ENCODE measurements around the gene ZC3H7B.

ZC3H7B gene

DNA sequence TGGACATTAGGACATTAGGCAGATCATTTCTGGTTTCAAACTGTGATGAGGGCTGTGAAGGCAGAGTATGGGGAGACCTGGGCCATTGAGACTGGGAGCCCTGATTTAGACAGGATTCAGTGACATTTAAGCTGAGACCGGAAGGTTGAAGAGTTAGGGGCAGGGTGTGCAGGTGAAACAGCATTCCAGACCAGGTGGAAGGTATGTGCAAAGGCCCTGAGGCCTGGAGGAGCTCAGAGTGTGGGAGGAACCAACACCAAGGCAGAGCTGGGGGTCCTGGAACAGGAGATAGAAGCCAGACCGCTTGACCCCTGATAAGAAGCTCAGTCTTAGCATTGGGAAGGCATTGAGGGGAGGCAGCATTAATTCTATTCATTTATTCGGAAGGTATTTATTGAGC is 32.5 kb downstream of the ZC3H7B start:
- no peak for DNase-seq

DNA sequence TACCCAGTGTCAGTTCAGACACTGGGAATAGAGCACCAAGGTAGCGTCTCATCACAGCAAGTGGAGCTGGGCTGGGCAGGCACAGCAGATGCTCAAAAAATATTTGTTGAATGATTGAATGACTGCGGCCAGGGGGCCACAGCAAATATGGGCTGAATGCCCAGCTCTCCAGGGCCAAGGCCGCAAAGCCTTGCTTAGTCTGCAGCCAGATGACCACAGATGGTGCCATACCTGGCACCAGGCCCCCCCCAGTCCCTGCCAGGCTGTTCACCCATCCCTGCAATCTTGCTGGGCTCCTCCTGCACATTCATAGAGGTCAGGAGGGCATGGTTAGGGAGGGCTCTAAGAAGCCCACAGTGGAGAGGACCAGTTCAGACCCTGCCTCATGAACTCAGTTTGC is 32.9 kb downstream of the ZC3H7B start:
- no peak for DNase-seq

DNA sequence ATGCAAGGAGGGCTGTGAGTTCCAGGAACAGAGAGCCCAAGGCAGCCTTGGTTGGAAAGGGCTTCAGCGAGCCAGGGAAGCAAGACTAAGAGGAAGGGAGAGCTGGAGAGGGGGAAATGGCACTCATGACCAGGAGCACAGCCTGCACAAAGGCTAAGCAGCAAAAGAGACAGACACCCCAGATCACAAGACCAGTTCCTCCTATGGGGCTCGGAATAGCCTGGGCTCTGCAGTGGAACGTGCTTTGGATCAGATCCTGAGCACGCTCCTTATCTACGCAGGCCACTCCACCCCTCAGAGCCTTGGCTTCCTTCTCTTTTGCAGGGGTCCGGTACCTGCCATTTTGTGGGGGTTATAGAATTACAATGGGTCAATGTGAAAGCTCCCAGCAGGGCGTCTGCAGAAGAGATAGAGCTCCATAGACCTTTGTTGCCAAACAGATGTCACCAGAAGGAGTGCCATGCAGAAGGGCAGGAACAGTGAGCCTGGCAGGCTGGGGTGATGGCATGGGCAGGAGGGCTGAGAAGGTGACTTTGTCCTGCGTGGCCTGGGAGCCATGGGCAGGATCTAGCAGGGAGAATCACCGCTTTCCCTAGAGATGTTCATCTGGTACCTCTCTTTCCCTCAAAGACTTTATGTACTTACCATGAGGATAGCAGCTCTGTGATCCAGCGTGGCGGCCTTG is 33.8 kb downstream of the ZC3H7B start:
- DNase-seq = no peak

DNA sequence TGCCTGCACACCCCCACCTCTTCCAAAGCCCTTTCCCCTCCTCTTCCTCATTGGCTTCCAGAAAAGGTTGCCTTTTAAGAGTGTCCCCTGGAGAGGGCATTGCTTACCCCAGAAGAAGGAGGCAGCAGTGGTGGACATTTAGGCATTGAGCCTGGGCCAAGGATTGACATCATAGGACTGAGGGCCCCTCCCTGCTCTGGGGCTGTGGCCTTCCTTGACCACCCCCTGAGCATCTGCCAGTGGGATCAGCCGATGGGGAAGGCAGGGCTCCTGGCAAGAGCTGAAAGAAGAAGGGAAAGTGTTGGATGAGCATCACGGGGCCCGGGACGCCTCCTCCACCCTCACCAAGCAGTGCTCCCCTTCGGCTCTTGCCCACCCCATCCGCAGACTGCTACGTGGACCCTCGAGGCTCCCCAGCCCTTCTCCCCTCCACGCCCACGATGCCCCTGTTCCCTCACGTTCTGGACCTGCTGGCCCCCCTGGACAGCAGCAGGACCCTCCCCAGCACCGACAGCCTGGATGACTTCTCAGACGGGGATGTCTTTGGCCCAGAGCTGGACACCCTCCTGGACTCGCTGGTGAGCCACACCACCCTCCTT is 37.4 kb downstream of the ZC3H7B start:
- no peak for DNase-seq

DNA sequence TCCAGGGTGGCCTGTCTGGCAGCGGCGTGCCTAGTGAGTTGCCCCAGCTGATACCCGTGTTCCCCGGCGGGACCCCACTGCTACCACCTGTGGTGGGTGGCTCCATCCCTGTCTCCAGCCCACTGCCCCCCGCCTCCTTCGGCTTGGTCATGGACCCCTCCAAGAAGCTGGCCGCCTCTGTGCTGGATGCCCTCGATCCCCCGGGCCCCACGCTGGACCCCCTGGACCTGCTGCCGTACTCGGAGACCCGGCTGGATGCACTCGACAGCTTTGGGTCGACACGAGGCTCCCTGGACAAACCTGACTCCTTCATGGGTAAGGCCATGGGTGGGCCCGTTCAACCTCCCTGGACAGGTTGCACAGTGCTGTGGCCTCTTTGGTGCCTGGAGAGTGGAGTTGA is 38.5 kb downstream of the ZC3H7B start:
- no peak for DNase-seq

DNA sequence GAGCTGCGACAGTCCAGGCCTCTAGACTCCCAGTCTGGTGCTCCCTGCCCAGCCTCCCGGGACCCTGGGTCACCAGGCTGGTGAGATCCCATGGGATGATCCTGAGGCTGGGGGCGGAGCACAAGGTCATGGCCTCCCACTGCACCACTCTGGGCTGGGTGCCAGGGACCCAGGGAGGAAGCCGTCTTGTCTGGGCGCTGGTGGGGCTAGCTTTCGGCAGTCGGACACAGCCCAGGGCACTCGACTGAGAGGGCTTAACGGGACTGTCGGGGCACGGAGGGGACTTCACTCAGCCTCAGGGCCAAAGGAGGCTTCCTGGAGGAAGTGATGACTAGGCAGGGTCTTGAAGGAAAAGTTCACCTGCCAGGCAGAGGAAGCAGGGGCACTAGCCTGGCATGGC is 39.0 kb downstream of the ZC3H7B start:
- no peak for DNase-seq

DNA sequence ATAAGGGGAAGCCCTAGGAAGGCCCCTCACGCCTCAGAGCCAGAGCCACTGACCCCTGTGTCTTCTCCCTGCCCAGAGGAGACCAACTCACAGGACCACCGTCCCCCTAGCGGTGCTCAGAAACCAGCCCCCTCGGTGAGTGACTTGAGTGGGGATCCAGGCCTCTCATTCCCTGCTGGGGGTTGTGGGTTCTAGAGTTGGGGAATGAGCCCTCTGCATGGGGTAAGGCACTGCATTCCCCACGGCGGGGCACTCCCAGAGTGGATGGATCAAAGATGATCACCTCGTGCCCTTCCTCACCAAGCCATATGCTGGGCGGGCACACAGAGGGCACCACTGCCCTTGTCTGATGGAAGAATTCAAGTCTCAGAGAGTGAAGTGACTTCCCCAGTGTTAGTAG is 39.7 kb downstream of the ZC3H7B start:
- DNase-seq = no peak

DNA sequence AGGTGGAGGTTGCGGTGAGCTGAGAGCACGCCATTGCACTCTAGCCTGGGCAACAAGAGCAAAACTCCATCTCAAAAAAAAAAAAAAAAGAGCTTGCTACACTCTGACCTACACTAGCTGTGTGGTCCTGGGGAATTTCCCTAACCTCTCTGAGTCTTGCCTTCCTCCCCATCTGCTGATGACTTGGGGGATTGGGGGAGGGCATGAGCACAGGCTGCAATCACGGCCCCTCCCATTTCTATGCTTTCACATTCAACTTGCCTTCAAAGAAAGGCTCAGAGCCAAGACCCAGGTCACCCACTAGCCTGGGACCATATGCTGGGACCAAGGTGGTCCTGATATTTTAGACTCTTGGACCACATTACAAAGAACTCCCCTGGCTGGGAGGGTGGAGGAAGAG is 40.7 kb downstream of the ZC3H7B start:
- DNase-seq = no peak

DNA sequence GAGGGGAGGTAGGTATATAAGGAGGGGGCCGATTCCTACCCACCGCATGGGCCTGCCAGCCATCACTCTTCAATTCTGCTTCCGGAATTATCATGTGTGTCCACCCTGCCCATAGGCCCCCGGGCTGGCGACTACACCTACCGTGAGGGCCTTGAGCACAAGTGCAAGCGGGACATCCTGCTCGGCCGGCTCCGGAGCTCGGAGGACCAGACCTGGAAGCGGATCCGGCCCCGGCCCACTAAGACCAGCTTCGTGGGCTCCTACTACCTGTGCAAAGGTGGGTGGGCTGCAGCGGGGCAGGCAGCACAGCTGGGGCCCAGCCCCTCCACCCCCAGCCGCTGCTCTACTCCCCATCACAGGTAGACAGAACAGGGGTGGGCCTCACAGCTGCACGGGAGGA is 42.0 kb downstream of the ZC3H7B start:
- DNase-seq = no peak

DNA sequence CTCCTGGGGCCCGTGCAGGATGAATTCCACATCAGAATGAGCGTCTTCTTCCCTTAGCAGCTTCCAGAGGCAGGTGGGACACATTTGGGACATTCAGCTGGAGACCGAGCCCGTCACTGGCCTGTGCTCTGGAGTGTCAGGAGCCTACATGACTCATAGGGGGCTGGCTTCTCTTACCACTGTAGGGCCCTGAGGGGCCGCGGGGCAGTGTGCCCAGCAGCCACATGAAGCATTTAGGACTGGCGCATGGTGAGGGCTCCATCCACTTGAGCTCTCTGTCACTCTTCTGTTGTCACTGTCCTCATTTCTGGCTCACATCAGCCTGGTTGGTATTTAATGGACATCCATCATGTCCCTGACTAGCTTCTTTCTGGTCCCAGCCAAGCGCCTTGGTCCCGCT is 42.4 kb downstream of the ZC3H7B start:
- no peak for DNase-seq

DNA sequence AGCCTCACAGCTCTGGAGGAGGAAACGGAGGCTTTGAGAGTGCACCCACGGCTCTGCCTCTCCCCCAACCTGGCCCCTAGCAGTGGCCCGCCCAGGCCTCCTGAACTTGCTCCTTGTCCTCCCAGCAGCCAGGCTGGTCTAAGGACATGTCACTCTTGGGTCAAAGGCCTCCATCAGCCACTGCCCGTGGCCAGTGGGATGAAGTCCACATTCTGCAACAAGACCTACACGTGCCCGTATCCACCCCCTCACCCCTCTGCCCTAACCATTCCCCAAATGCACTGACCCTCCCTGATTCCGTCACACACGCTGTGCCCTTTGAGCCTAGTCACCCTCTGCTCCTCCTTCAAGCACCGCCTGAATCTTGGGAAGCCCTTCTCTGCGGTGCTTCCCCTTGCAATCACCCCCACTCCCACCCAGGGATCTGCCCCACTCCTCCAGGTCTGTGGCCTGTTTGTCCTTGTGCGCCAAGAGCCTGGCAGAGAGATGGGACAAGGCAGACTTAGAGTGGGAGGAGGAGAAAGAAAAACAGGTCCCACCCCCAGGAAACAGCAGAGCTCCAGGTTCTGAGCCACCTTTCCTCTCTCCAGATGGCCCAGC is 43.0 kb downstream of the ZC3H7B start:
- DNase-seq = no peak

DNA sequence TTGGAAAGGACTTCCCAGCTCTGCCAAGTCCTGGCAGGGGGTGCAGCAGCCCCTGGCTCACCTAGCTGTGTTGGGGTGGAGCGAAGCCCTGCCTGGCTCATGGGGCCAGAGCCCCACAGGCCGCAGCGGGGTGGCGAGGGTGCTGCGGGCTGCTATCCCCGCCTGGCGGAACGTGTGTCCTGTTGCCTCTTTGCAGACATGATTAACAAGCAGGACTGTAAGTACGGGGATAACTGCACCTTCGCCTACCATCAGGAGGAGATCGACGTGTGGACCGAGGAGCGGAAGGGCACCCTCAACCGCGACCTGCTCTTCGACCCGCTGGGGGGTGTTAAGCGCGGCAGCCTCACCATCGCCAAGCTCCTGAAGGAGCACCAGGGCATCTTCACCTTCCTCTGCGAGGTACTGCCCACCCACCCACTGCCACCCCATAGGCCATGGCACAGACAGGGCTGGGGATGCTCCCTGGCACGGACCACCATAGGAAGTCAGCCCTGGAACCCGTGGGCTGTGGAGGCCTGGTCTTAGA is 44.5 kb downstream of the ZC3H7B start:
- no peak for DNase-seq

DNA sequence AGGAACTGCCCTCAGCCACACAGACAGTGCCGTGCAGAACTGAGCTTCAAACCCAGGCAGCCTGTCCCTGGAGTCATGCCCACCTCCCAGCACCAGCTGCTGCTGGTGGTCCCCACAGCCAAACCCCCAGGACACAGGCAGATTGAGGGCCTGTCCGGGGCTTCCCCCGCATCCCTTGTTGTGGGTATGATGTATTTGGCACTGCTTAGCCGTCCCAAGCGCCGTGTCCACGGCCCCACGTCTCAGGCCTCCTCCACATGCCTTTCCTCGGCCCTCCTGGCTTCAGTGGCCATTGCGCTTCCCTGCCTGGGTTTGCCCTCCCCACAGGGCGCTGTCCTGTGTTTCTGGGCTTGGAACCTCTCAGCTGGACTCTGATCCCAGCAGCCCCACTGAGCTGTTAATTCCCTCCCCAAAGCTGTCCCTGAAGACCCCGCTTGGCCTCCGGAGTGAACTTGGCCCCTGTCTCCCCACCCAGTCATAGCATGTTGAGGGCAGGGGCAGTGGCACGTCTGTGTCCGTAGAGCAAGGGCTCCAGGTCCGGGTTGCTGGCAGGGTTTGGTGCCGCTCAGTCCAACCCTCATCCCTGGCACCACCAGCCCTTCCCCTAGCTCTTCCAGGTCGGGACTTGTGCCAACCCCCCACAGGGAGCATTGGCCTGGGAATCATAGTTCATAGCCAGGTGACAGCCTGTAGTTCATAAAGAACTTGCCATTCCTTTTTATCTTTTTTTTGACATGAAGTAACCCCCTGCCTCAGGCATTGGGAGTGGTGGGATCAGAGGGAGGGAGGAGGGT is 45.9 kb downstream of the ZC3H7B start:
- DNase-seq = no peak

DNA sequence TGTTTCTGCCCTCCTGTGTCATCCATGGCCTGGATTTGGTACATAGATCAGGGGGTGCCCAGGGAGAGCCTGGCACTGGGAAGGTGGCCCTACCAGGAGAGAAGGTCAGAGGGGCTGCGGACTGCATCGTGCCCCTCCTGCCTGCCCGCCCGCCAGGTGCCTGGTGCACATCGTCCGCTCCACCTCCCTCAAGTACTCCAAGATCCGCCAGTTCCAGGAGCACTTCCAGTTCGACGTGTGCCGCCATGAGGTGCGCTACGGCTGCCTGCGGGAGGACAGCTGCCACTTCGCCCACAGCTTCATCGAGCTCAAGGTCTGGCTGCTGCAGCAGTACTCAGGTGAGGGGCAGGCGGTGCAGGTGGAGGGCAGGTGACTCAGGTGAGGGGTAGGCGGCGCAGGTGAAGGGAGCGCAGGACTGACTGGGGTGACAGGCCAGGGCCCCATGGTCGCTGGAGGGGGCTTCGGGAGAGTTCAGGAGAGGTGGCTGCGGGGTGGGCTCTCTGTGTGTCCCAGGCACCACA is 47.7 kb downstream of the ZC3H7B start:
- DNase-seq = no peak

DNA sequence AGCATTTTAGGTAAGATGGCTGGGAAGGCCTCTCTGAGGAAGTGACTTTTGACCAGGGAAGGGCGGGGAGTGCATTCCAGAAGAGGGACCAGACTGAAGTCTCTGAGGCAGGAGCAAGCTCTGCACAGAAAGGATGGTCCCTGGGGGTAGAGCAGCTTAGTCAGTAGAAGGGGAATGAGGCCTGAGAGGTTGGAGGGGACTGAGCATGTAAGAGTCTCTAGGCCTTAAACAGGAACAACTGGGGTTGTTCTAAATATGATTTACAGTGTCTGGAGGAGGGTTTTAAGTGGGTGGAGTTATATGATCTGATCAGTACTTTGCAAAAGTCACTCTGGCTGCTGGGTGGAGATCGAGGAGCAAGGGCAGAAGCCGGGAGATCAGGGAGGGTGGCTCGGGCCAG is 48.8 kb downstream of the ZC3H7B start:
- no peak for DNase-seq

DNA sequence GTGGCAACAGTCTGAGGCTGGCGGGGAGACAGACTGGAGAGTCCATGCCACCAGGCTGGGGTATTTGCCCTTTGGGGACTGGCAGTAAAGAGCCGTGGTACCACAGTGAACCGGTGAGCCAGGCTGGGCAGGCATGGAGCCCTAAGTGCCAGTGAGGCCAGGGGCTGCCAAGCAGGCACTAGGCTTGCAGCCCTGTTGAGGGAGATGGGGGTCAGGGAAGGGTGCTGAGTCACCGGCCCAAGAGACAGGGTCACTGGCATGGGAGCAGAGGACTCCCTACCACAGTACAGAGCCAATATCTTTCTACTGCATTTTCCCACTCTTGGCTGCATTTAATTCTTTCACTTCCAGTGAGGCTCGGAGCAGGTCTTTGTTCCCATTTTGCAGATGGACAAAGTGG is 49.7 kb downstream of the ZC3H7B start:
- no peak for DNase-seq

DNA sequence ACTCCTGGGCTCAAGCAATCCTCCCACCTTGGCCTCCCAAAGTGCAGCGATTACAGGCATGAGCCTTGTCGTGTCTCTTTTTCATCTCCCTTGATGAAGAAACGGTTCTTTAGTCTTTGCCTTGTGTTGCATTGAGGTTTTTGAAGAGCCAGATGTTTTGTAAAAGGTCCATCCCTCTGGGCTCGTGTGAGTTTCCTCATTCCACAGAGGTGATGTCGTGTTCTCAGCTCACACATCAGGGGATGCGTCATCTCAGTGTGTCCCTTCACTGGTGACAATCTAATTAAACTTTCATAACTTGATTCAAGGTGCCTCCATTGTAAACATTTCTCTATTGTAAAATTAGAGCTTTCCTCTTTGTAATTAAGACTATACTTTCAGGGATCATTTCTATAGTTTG is 50.7 kb downstream of the ZC3H7B start:
- no peak for DNase-seq

DNA sequence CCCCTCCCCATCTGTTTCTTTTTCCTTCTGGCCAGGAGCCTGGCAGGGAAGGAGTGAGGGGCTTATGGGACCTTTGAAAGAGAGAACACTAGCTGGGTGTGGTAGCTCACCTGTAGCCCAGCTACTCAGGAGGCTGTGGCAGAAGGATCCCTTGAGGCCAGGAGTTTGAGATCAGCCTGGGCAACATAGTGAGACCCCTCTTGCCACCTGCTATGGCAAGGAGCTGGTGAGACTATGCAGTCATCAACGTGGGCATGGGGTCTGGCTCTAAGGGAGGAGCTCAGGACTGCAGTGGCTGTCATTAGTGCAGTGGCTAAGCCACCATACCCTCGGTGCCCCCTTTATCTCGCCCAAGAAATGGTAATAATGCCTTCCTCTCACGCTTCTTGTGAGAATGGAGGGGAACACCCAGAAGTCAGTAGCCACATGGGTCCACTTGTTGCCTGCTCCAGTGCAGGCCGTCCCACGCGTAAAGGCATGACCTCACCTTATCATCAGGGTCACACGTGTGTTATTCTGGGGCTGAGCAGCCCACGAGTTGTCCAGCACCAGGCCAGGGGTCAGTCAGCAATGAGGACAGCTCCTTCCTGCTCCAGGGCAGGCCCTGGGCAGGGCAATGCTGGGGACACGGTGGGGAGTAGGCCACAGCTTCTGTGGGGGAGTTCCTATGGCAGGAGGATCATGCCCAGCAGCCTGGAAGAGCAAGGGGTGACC is 52.7 kb downstream of the ZC3H7B start:
- DNase-seq = no peak

DNA sequence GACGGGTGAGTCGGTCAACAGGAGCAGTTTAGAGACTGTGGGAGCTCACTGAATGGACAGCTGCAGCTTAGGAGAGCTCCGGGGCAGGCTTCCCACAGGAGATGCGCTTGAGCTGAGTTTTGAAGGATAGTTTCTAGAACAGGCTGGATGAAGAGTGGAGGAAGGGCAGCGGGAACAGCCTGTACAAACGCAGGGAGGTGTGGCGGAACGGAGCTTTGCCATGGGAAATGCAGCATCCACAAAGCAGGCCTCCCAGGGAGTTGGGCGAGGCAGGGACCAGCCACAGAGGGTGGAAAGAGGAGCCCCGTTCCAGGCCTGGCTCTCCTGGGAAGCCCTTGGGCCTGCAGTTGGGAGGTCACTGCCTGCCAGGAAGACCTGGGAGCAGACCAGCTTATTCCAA is 53.7 kb downstream of the ZC3H7B start:
- DNase-seq = no peak

DNA sequence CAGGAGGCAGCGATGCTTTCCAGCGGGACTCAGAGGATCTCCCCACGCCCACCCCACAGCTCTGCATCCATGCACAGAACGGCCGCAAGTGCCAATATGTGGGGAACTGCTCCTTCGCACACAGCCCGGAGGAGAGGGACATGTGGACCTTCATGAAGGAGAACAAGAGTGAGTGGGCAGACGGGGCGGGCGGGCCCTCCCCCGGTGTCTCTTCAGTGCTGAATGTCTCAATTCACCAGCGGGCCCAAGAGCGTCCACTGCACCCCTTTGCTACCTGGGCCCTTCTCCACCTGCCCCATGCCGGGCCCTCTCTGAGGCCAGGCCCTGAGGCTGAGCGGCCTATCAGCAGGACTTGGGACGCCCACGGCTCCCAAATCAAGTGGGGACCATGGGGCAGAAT is 54.6 kb downstream of the ZC3H7B start:
- no peak for DNase-seq

DNA sequence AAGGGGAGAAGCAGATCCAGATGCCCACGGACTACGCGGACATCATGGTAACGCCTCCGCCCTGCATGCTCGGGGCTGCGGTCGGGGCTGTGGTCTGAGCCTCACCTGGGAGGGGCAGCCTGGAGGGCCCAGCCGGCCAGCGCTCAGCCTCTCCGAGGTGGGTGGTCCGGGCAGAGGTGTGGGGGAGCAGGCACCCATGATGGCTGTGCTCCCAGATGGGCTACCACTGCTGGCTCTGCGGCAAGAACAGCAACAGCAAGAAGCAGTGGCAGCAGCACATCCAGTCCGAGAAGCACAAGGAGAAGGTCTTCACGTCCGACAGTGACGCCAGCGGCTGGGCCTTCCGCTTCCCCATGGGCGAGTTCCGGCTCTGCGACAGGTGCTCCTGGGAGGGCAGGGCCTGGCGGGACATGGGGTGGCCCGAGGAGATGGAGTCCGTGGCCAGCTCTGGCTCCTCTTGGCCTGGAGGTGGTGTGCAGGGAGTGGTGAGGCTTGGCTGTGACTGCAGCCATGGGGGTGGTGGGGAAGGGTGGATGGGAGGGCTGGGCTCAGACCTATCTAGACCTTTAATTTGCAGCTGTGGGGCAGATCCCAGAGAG is 55.2 kb downstream of the ZC3H7B start:
- no peak for DNase-seq

DNA sequence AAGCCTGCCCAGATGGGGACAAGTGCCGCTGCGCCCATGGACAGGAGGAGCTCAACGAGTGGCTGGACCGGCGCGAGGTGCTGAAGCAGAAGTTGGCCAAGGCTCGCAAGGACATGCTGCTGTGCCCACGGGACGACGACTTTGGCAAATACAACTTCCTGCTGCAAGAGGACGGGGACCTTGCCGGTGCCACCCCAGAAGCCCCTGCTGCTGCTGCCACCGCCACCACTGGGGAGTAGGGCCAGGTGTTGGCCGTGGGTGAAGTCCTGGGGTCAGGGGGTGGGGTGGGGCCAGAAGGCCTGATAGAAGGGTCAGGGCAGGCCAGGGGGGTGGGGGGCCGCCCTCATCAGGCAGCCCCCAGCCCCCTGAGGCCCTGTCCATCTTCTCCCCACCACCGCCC is 55.9 kb downstream of the ZC3H7B start:
- no peak for DNase-seq
